ENCODE measurements around the gene HOXB2.

Gene HOXB2

GRCh38 chr17:48569674-48570324, 24.9 kb upstream of the HOXB2 start:
- no peaks in the 10 kb centered on the region for H3K27me3 ChIP-seq (ENCODE audit: insufficient read depth, poor library complexity, severe bottlenecking)
- ATAC-seq (ENCODE audit: low read depth), result no peak
- H3K9me3 ChIP-seq (ENCODE audit: severe bottlenecking), result no peaks in the 10 kb centered on the region
- no peak overlapping the region for H3K27ac ChIP-seq (ENCODE audit: poor library complexity, severe bottlenecking)
- TF ChIP-seq CTCF (IDR thresholded peaks at IDR 0.05; ENCODE audit: poor library complexity, severe bottlenecking), result no peak
- no peak overlapping the region for H3K4me3 ChIP-seq (ENCODE audit: severe bottlenecking)
- H3K36me3 ChIP-seq (ENCODE audit: low read depth), result no peaks in the 10 kb centered on the region
- no peak for DNase-seq (ENCODE audit: low spot score)
- H3K4me1 ChIP-seq (ENCODE audit: insufficient read depth, poor library complexity, severe bottlenecking), result peaks cover 5% of the 10 kb centered on the region

GRCh38 chr17:48569240-48569582, 24.3 kb upstream of the HOXB2 start:
- Histone ChIP-seq H3K4me3 (ENCODE audit: severe bottlenecking) (no peak overlapping the region), H3K27ac (ENCODE audit: poor library complexity, severe bottlenecking) (no peak overlapping the region), H3K36me3 (ENCODE audit: low read depth) (no peaks in the 10 kb centered on the region), H3K9me3 (ENCODE audit: severe bottlenecking) (no peaks in the 10 kb centered on the region), H3K27me3 (ENCODE audit: insufficient read depth, poor library complexity, severe bottlenecking) (no peaks in the 10 kb centered on the region), H3K4me1 (ENCODE audit: insufficient read depth, poor library complexity, severe bottlenecking) (peaks cover 5% of the 10 kb centered on the region)
- ATAC-seq (ENCODE audit: low read depth), result no peak
- TF ChIP-seq CTCF (IDR thresholded peaks at IDR 0.05; ENCODE audit: poor library complexity, severe bottlenecking), result no peak
- no peak for DNase-seq (ENCODE audit: low spot score)

- no peaks in the 10 kb centered on the region for H3K27me3 ChIP-seq (ENCODE audit: insufficient read depth, poor library complexity, severe bottlenecking)
- DNase-seq (ENCODE audit: low spot score), result no peak
- H3K4me1 ChIP-seq (ENCODE audit: insufficient read depth, poor library complexity, severe bottlenecking), result peaks cover 3% of the 10 kb centered on the region
Observed at GRCh38 chr17:48568499-48569239, 23.8 kb upstream of the HOXB2 start.

GRCh38 chr17:48567646-48568354, 22.9 kb upstream of the HOXB2 start:
- H3K4me1 ChIP-seq (ENCODE audit: insufficient read depth, poor library complexity, severe bottlenecking), result no peaks in the 10 kb centered on the region
- ATAC-seq (ENCODE audit: low read depth), result no peak
- no peak for DNase-seq (ENCODE audit: low spot score)
- no peak overlapping the region for H3K4me3 ChIP-seq (ENCODE audit: severe bottlenecking)
- H3K27ac ChIP-seq (ENCODE audit: poor library complexity, severe bottlenecking), result no peak overlapping the region
- H3K9me3 ChIP-seq (ENCODE audit: severe bottlenecking), result no peaks in the 10 kb centered on the region
- H3K27me3 ChIP-seq (ENCODE audit: insufficient read depth, poor library complexity, severe bottlenecking), result no peaks in the 10 kb centered on the region
- no peak for TF ChIP-seq CTCF (IDR thresholded peaks at IDR 0.05; ENCODE audit: poor library complexity, severe bottlenecking)
- no peaks in the 10 kb centered on the region for H3K36me3 ChIP-seq (ENCODE audit: low read depth)

More at GRCh38 chr17:48568499-48569239, 23.8 kb upstream of the HOXB2 start:
- ATAC-seq (ENCODE audit: low read depth), result no peak
- H3K27ac ChIP-seq (ENCODE audit: poor library complexity, severe bottlenecking), result no peak overlapping the region
- no peak overlapping the region for H3K4me3 ChIP-seq (ENCODE audit: severe bottlenecking)
- H3K9me3 ChIP-seq (ENCODE audit: severe bottlenecking), result no peaks in the 10 kb centered on the region
- no peaks in the 10 kb centered on the region for H3K36me3 ChIP-seq (ENCODE audit: low read depth)
- TF ChIP-seq CTCF (IDR thresholded peaks at IDR 0.05; ENCODE audit: poor library complexity, severe bottlenecking), result no peak
